ENCODE results near the gene SEC14L2.
"Not testable (repeated sequence)": the region's sequence is repeated elsewhere in the genome, so short reads cannot be mapped to it uniquely, and the experiment has no call there.

- TF ChIP-seq CTCF (IDR thresholded peaks at IDR 0.05; ENCODE audit: insufficient read depth, low read depth, low read length); EZH2 (IDR thresholded peaks at IDR 0.05; ENCODE audit: insufficient read depth, low read length): not testable (repeated sequence)
Observed at GRCh38 chr22:30401024-30401423, 4.2 kb downstream of the SEC14L2 start.

All from astrocyte (in vitro differentiated cells and primary cell).